ENCODE results near the gene FBXL2. TPM values are rescaled to one million over a fixed set of nuclear protein-coding genes. Genes with fewer than 3 reads are reported as not detected.

Gene FBXL2, protein sequence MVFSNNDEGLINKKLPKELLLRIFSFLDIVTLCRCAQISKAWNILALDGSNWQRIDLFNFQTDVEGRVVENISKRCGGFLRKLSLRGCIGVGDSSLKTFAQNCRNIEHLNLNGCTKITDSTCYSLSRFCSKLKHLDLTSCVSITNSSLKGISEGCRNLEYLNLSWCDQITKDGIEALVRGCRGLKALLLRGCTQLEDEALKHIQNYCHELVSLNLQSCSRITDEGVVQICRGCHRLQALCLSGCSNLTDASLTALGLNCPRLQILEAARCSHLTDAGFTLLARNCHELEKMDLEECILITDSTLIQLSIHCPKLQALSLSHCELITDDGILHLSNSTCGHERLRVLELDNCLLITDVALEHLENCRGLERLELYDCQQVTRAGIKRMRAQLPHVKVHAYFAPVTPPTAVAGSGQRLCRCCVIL
- total RNA-seq, result not detected

DNA sequence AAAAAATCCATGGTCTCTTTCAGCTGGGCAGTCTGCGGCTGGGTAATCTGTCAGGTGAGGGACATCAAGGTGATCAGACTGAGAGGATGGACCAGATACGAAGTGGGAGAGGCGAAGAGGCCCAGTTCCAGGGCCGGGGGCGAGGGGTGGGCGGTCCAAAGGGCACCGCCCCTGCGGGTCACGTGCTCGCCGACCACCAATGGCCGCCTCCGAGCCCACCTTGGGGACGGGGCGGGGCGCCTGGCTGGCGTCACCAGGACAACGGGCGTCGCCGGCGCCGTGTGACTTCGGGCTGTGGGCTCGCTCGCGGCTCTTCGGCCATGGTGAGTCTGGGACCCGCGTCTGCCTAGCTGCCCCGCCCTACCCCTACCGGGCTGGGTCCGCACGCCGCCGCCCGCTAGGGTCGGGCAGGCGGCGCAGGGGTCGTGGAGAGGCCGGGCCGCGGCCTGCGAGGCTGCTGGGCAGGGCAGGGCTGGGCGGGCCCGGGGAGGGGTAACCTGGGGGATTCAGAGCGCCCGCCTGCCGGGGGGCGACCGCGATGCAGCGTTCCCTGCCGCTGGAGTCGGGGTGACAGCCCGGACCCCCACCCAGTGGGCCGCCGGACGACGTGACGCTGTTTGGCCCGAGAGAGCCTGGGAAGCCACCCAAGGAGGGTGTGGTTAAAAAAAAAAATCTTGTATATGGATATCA, at the start of gene FBXL2:
Gene FBXL2, plus strand, starts transcription at position 250 of the 690 bp plus-strand sequence. Its CDS starts 71 bp downstream, at position 321.
- H3K9me3 Mint-ChIP-seq (ENCODE audit: low read depth), result no peaks in the 10 kb centered on the region
- no peak for DNase-seq
- peaks cover 2% of the 10 kb centered on the region for H3K4me1 Mint-ChIP-seq
- no peak within 1 kb of the TSS for H3K27ac Mint-ChIP-seq
- peaks cover 1% of the 10 kb centered on the region for H3K36me3 Mint-ChIP-seq
- H3K4me3 Mint-ChIP-seq, result peak within 1 kb of the TSS; percentile 21
- CTCF ChIA-PET, result interaction anchor here (1.3 kb wide), 1 partner anchor 95 kb away, joined by 3 read pairs; no protein-coding TSS in a partner anchor
- ATAC-seq, result peak; percentile 58
- peaks cover 30% of the 10 kb centered on the region for H3K27me3 Mint-ChIP-seq

DNA sequence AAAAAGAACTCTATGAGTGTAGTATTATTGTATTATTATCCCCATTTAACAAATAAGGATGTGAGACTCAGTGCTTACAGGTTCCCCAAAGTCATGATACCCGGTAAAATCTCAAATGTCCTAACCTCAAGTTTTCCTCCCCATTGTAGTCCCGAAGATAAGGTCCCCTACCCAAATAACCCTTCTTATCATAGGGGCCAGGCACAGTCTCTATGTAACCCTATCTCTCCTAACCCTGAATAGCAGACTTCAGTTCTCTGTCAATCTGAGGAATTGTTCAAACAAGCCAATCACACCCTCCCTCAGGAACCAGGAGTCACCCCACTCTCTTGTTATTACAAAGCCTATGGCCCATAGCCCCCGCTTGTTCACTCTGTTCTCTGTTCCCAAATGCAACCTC, 48.2 kb upstream of the FBXL2 start:
- DNase-seq (no peak), ATAC-seq (no peak)
- H3K27ac Mint-ChIP-seq, result no peak overlapping the region
- H3K4me1 Mint-ChIP-seq, result no peaks in the 10 kb centered on the region
- H3K27me3 Mint-ChIP-seq, result peaks cover 30% of the 10 kb centered on the region
- H3K9me3 Mint-ChIP-seq (ENCODE audit: low read depth), result no peaks in the 10 kb centered on the region
- no peaks in the 10 kb centered on the region for H3K36me3 Mint-ChIP-seq
- H3K4me3 Mint-ChIP-seq, result no peak overlapping the region
- CTCF ChIA-PET, result no interaction called here

DNA sequence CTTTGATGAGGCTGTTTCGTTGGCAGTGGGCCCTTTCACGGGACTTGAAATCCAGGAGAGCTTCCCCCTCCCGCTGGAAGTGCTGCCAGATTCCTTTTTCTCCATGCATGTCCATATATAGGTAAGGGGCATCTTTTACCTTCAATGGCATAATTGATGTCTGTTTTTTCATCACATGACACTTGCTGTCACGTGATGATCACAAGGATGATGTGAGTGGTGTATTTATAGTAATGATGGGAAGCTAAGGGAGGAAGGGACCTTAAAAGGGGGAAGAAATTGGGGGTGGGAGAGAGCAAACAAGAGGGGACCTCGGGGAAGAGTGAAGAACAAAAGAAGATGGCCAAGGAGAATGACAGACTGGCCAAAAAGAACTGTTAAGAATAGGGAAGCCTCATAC, 47.3 kb upstream of the FBXL2 start:
- Mint-ChIP-seq H3K9me3 (ENCODE audit: low read depth) (no peaks in the 10 kb centered on the region), H3K4me1 (no peaks in the 10 kb centered on the region)
- CTCF ChIA-PET, result interaction anchor here (0.6 kb wide), 1 partner anchor 30 kb away, joined by 3 read pairs; no protein-coding TSS in a partner anchor

DNA sequence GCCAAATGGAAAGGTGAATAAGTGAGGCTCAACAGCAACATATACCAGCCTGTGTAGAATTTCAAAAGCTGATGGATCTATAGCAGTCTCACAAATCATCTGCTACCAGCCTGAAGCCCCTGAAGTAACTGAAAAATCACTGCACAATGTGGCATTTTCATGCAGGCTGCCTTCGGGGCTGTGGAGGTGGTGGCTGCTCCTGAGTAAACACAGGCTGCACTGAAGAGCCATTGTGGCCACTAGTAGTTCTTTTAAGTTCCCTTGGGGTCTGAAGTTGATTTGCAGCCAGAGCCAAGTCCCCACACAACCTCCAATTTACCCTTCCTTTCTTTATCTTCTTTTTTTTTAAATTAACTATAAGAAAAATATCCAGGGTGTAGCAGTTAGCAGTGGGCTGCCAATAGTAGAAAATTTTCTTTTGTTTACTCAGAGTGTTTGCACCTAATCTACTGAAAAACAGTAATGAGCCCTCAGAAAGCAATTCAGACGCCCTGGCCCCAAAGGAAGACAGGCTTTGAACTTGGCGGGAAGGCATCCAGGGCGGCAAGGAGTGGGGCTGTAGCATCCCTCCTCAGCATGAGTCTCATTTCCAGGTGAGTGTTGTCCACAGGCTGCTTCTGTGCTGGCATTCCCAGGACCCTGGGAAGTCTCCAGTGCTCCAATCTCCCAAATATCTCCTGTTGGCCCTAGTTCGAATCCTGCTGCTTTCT, 45.3 kb upstream of the FBXL2 start:
- CTCF ChIA-PET, result no interaction called here
- Mint-ChIP-seq H3K27ac (no peak overlapping the region), H3K27me3 (peaks cover 36% of the 10 kb centered on the region), H3K36me3 (no peaks in the 10 kb centered on the region), H3K4me3 (no peak overlapping the region), H3K4me1 (no peaks in the 10 kb centered on the region), H3K9me3 (ENCODE audit: low read depth) (no peaks in the 10 kb centered on the region)
- no peak for ATAC-seq
- DNase-seq, result no peak

More for the DNA sequence above, 47.3 kb upstream of the FBXL2 start:
- no peak for DNase-seq
- Mint-ChIP-seq H3K27ac (no peak overlapping the region), H3K27me3 (peaks cover 26% of the 10 kb centered on the region), H3K36me3 (no peaks in the 10 kb centered on the region), H3K4me3 (no peak overlapping the region)
- ATAC-seq, result no peak

DNA sequence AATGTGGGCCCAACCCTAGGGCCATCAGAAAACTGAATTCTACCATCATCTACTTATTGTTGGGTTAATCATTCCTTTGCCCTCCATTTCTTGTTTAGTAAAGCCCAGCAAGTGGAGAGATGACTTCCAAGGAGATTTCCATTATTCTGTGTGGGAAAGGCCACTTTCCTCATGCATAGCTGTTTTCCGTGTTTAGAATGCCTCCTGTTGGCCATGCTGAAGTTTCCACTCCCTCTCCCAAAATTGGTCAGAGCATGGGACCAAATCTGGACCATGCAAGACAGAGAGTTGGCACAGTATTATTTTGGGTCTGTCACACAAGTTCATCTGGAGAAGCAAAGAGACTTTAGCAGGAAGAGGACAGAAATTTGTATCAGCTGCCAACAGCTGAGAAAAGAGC, 43.4 kb upstream of the FBXL2 start:
- DNase-seq (no peak), ATAC-seq (no peak)
- no peaks in the 10 kb centered on the region for H3K9me3 Mint-ChIP-seq (ENCODE audit: low read depth)
- no peaks in the 10 kb centered on the region for H3K4me1 Mint-ChIP-seq
- H3K27ac Mint-ChIP-seq, result no peak overlapping the region
- peaks cover 33% of the 10 kb centered on the region for H3K27me3 Mint-ChIP-seq
- H3K4me3 Mint-ChIP-seq, result no peak overlapping the region
- no peaks in the 10 kb centered on the region for H3K36me3 Mint-ChIP-seq
- CTCF ChIA-PET, result no interaction called here

DNA sequence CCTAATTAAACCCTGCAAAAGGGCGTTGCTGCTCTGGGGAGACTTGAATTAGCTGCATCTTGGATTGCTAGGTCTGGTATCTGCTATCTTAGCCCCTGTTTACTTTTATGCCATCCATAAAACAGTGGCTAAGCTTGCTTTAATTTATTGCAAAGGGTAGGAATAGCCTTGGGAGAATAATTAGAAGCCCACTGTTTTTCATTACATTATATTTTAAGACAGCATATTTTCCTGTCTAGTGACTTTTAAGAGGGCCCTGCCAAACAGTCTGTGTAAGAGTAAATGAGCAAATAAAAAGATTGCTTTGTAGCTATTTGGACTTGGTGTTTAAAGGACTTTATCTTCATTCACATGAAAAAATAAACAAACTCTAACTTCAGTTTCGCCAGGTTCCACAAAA, 41.2 kb upstream of the FBXL2 start:
- no peaks in the 10 kb centered on the region for H3K9me3 Mint-ChIP-seq (ENCODE audit: low read depth)
- peaks cover 42% of the 10 kb centered on the region for H3K27me3 Mint-ChIP-seq
- no peaks in the 10 kb centered on the region for H3K36me3 Mint-ChIP-seq
- H3K4me3 Mint-ChIP-seq, result no peak overlapping the region
- H3K27ac Mint-ChIP-seq, result no peak overlapping the region
- no peak for DNase-seq
- H3K4me1 Mint-ChIP-seq, result no peaks in the 10 kb centered on the region
- CTCF ChIA-PET, result no interaction called here
- no peak for ATAC-seq

DNA sequence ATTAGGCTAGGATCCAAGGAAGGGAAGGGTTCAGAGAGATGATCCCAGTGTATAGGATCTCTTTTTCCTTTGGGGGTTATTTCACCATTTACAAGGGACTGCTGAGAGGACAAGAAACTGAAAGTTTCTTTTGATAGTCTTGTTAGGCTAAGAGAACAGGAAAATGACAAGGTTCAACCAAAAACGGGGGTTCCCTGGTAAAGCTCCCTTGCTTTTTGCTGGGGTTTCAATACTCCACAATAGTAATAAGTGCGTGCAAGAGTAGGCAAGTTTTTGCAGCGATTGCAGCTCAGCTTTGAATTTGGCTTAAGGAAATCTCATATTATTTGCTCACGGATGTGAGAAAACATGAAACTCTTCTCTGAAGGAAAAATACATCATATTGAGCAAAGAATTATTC, 39.8 kb upstream of the FBXL2 start:
- CTCF ChIA-PET, result no interaction called here
- ATAC-seq (no peak), DNase-seq (no peak)
- H3K4me1 Mint-ChIP-seq, result no peaks in the 10 kb centered on the region
- no peak overlapping the region for H3K27ac Mint-ChIP-seq
- no peaks in the 10 kb centered on the region for H3K36me3 Mint-ChIP-seq
- H3K9me3 Mint-ChIP-seq (ENCODE audit: low read depth), result no peaks in the 10 kb centered on the region
- H3K27me3 Mint-ChIP-seq, result peaks cover 48% of the 10 kb centered on the region
- H3K4me3 Mint-ChIP-seq, result no peak overlapping the region

DNA sequence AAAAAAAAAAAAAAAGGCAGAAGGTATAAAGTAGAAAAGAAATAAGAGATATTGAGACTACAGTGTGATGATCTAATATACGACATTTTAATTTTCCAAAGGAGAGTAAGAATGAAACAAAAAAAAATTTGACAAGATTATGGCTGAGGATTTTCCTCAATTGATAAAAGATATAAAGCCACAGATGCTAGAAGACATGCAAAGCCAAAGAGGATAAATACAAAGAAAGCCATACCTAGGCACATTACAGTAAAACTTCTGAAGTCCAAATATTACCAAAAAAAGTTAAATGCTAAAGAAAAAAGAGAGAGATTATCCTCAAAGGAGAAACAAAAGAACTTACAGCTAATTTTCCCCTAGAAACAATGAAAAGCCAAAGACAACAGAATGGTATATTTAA, 38.3 kb upstream of the FBXL2 start:
- Mint-ChIP-seq H3K9me3 (ENCODE audit: low read depth) (no peaks in the 10 kb centered on the region), H3K4me1 (no peaks in the 10 kb centered on the region), H3K27me3 (peaks cover 54% of the 10 kb centered on the region), H3K36me3 (no peaks in the 10 kb centered on the region), H3K27ac (no peak overlapping the region), H3K4me3 (no peak overlapping the region)
- CTCF ChIA-PET, result no interaction called here
- DNase-seq (no peak), ATAC-seq (no peak)

DNA sequence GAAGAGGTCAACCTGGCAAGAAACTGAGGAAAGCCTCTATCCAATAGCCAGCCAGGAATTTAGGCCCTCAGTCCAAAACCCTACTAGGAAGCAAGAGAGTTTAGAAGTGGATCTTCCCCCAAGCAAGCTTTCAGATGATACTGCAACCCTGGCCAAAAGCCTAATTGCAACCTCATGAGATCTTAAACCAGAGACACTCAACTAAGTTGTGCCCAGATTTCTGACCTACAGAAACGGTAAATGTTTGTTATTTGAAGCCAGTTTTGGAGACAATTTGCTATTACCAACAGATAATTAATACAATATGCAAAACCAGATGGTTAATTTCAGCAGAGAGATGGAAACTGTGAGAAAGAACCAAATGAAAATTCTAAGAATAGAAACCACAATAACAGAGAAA, 37.0 kb upstream of the FBXL2 start:
- Mint-ChIP-seq H3K9me3 (ENCODE audit: low read depth) (no peaks in the 10 kb centered on the region), H3K4me1 (no peaks in the 10 kb centered on the region), H3K27me3 (peaks cover 52% of the 10 kb centered on the region), H3K36me3 (no peaks in the 10 kb centered on the region), H3K27ac (no peak overlapping the region), H3K4me3 (no peak overlapping the region)
- DNase-seq (no peak), ATAC-seq (no peak)
- CTCF ChIA-PET, result no interaction called here

DNA sequence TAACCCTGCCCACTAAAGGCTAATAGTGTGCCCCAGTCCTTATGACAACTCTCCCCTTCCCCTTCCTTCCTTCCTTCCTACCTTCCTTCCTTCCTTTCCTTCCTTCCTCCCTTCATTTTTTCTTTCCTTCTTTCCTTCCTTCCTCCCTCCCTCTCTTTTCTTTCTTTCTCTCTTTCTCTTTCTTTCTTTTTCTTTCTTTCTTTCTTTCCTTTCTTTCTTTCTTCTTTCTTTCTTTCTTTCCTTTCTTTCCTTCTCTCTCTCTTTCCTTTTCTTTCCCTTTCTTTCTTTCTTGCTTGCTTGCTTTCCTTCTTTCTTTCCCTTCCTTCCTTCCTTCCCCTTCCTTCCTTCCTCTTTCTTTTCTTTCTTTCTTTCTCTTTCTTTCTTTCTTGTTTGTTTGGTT, 30.5 kb upstream of the FBXL2 start:
- H3K36me3 Mint-ChIP-seq, result no peaks in the 10 kb centered on the region
- no peak for DNase-seq
- H3K9me3 Mint-ChIP-seq (ENCODE audit: low read depth), result no peaks in the 10 kb centered on the region
- no peak overlapping the region for H3K27ac Mint-ChIP-seq
- no peak overlapping the region for H3K4me3 Mint-ChIP-seq
- no peak for ATAC-seq
- CTCF ChIA-PET, result no interaction called here
- H3K27me3 Mint-ChIP-seq, result peaks cover 30% of the 10 kb centered on the region
- H3K4me1 Mint-ChIP-seq, result no peaks in the 10 kb centered on the region

DNA sequence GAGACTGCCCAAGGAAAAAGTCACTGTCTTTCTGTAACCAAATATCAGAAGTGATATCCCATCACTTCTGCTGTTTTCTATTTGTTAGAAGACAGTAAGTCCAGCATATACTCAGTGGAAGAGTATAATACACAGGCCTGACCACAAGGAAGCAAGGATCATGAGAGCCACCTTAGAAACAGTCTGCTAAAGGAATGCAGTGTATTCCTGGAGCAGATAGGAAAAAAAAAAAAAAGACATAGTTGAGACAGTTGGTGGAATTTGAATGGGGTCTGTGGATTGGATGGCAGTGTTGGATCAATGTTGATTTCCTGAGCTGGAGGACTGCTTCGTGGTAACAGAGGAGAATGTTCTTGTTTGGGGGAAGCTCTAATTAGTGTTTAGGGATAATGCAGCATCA, 26.5 kb upstream of the FBXL2 start:
- ATAC-seq, result no peak
- CTCF ChIA-PET, result interaction anchor here (1.3 kb wide), 1 partner anchor 119 kb away, joined by 3 read pairs; no protein-coding TSS in a partner anchor

DNA sequence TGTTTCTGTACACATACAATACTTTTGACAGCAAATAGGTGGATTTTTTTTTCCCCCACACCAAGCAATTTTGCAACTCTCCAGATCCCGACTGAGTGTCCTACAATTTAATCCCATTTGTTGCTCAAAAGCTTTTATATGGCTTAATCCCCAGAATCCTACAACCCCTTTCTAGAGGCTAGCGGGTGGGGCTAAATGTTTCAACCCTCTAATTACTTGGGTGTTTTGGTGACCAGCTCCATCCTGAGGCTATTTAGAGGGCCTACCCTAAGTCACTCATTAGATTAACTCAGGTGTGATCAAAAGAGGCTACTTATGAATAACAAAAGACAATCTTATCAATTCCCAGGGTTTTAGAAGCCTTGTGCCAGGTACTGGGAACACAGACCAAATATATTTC, 21.0 kb upstream of the FBXL2 start:
- Mint-ChIP-seq H3K27me3 (peaks cover 7% of the 10 kb centered on the region), H3K9me3 (ENCODE audit: low read depth) (no peaks in the 10 kb centered on the region), H3K4me3 (no peak overlapping the region), H3K36me3 (no peaks in the 10 kb centered on the region), H3K27ac (no peak overlapping the region), H3K4me1 (peaks cover 3% of the 10 kb centered on the region)
- no peak for DNase-seq
- no peak for ATAC-seq
- CTCF ChIA-PET, result no interaction called here

More for the DNA sequence above, 26.5 kb upstream of the FBXL2 start:
- peaks cover 16% of the 10 kb centered on the region for H3K27me3 Mint-ChIP-seq
- no peaks in the 10 kb centered on the region for H3K36me3 Mint-ChIP-seq
- peaks cover 3% of the 10 kb centered on the region for H3K4me1 Mint-ChIP-seq
- no peak overlapping the region for H3K27ac Mint-ChIP-seq
- no peaks in the 10 kb centered on the region for H3K9me3 Mint-ChIP-seq (ENCODE audit: low read depth)
- H3K4me3 Mint-ChIP-seq, result no peak overlapping the region
- no peak for DNase-seq

DNA sequence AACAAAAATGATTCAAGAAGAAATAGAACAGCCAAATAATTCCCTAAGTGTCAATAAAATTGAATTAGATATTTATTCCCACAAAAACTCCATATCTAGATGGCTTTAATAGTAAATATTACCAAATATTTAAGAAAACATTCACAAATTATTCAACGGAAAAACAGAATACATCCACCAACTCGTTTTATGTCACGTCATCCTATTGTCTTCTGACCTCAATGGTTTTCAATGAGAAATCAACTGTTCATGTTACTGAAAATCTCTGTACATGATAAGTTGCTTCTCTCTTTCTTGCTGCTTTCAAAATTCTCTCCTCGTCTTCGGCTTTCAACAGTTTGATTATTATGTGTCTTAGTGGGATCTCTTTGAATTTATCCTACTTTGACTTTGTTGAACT, 17.1 kb upstream of the FBXL2 start:
- Mint-ChIP-seq H3K36me3 (no peaks in the 10 kb centered on the region), H3K4me1 (no peaks in the 10 kb centered on the region), H3K4me3 (no peak overlapping the region), H3K27ac (no peak overlapping the region), H3K9me3 (ENCODE audit: low read depth) (no peaks in the 10 kb centered on the region), H3K27me3 (peaks cover 18% of the 10 kb centered on the region)
- CTCF ChIA-PET, result interaction anchor here (0.6 kb wide), 1 partner anchor 30 kb away, joined by 3 read pairs; no protein-coding TSS in a partner anchor
- no peak for DNase-seq
- ATAC-seq, result no peak

Measured in activated CD8-positive, alpha-beta memory T cell treated with anti-CD3 and anti-CD28 coated beads, Interleukin-2, amount 10 ng/mL, durations not matched to agents 7 days and 5 days (primary cell).